HG03039 (cell line): ENCODE data around the gene OGDH.
"Not testable (repeated sequence)": the region's sequence is repeated elsewhere in the genome, so short reads cannot be mapped to it uniquely, and the experiment has no call there.

Source experiments
- ATAC-seq: cut with Tn5 transposase; IDR thresholded peaks from one replicate; pipeline ENCODE4 v1.9.1; 2021; ENCODE audit warnings: mild to moderate bottlenecking, moderate library complexity; ENCODE audit not compliant: unreplicated experiment

Gene OGDH

GRCh38 chr7:44606341-44607140 is at the start of gene OGDH:
TSS of gene OGDH (plus strand) at chr7:44606627. CDS start at chr7:44624344, 17,717 bp downstream.
- peak; percentile 92 for ATAC-seq

GRCh38 chr7:44557485-44557884 is 48.9 kb upstream of the OGDH start:
- ATAC-seq, result no peak

GRCh38 chr7:44559485-44559884 is 46.9 kb upstream of the OGDH start:
- ATAC-seq, result no peak

- no peak for ATAC-seq
These were observed 44.9 kb upstream of the OGDH start for GRCh38 chr7:44561481-44561880.

GRCh38 chr7:44561962-44562621 is 44.3 kb upstream of the OGDH start:
- no peak for ATAC-seq

GRCh38 chr7:44562622-44562962 is 43.8 kb upstream of the OGDH start:
- ATAC-seq, result not testable (repeated sequence)

GRCh38 chr7:44563171-44563679 is 43.2 kb upstream of the OGDH start:
- ATAC-seq, result no peak

GRCh38 chr7:44564606-44565005 is 41.8 kb upstream of the OGDH start:
- no peak for ATAC-seq

GRCh38 chr7:44565097-44565794 is 41.2 kb upstream of the OGDH start:
- ATAC-seq, result peak; percentile 60

- ATAC-seq, result peak; percentile 13
These were observed 40.5 kb upstream of the OGDH start for GRCh38 chr7:44565795-44566559.

GRCh38 chr7:44566680-44567079 is 39.7 kb upstream of the OGDH start:
- ATAC-seq, result no peak

GRCh38 chr7:44567884-44568283 is 38.5 kb upstream of the OGDH start:
- no peak for ATAC-seq

- ATAC-seq, result no peak
These were observed 37.5 kb upstream of the OGDH start for GRCh38 chr7:44568771-44569560.

GRCh38 chr7:44569959-44570358 is 36.5 kb upstream of the OGDH start:
- ATAC-seq, result no peak

- no peak for ATAC-seq
These were observed 33.7 kb upstream of the OGDH start for GRCh38 chr7:44572771-44573170.

GRCh38 chr7:44573464-44574286 is 32.8 kb upstream of the OGDH start, which contains the start of gene DDX56:
TSS of gene DDX56 (minus strand) at chr7:44573908. CDS start at chr7:44573895, 13 bp downstream.
- peak; percentile 87 for ATAC-seq

- no peak for ATAC-seq
These were observed 32.0 kb upstream of the OGDH start for GRCh38 chr7:44574287-44574872.

GRCh38 chr7:44575054-44575453 is 31.4 kb upstream of the OGDH start:
- no peak for ATAC-seq

GRCh38 chr7:44576228-44576627 is 30.2 kb upstream of the OGDH start:
- ATAC-seq, result no peak
